Skeletal muscle cell (primary cell): ENCODE results near the gene C8A.

Experiments used
- DNase-seq: peaks from one replicate; pipeline ENCODE4 v3.0.0-alpha.2; 2010; ENCODE audit warnings: low read depth
- H3K4me3 ChIP-seq: 2 replicates; pipeline ENCODE4 v1.5.1; 2011; ENCODE audit warnings: low read depth, mild to moderate bottlenecking, control low read depth, low read length, moderate library complexity

Gene C8A

GRCh38 chr1:56917356-56917755 is 62.8 kb downstream of the C8A start:
- no peak for DNase-seq
- H3K4me3 ChIP-seq = no peak overlapping the region

- peak; percentile 84 for DNase-seq
- H3K4me3 ChIP-seq = no peak overlapping the region
Observed at GRCh38 chr1:56920591-56921001, 66.0 kb downstream of the C8A start.

GRCh38 chr1:56921479-56921878 is 66.9 kb downstream of the C8A start:
- no peak for DNase-seq
- H3K4me3 ChIP-seq = no peak overlapping the region

- DNase-seq = no peak
- H3K4me3 ChIP-seq = no peak overlapping the region
Observed at GRCh38 chr1:56922070-56922469, 67.5 kb downstream of the C8A start.

- no peak for DNase-seq
- no peak overlapping the region for H3K4me3 ChIP-seq
Observed at GRCh38 chr1:56922507-56922906, 67.9 kb downstream of the C8A start.

GRCh38 chr1:56923201-56923600 is 68.6 kb downstream of the C8A start:
- no peak overlapping the region for H3K4me3 ChIP-seq
- no peak for DNase-seq

- DNase-seq = no peak
- no peak overlapping the region for H3K4me3 ChIP-seq
Observed at GRCh38 chr1:56924116-56924515, 69.5 kb downstream of the C8A start.

GRCh38 chr1:56925193-56925592 is 70.6 kb downstream of the C8A start:
- DNase-seq = no peak

GRCh38 chr1:56927171-56927570 is 72.6 kb downstream of the C8A start:
- no peak overlapping the region for H3K4me3 ChIP-seq
- no peak for DNase-seq

More at GRCh38 chr1:56925193-56925592, 70.6 kb downstream of the C8A start:
- no peak overlapping the region for H3K4me3 ChIP-seq

- no peak overlapping the region for H3K4me3 ChIP-seq
- no peak for DNase-seq
Observed at GRCh38 chr1:56927986-56928385, 73.4 kb downstream of the C8A start.

GRCh38 chr1:56929492-56929891 is 74.9 kb downstream of the C8A start:
- no peak overlapping the region for H3K4me3 ChIP-seq
- no peak for DNase-seq

- no peak overlapping the region for H3K4me3 ChIP-seq
- DNase-seq = no peak
Observed at GRCh38 chr1:56931211-56931610, 76.6 kb downstream of the C8A start.

- no peak overlapping the region for H3K4me3 ChIP-seq
- DNase-seq = no peak
Observed at GRCh38 chr1:56931686-56932085, 77.1 kb downstream of the C8A start.

GRCh38 chr1:56933161-56933560 is 78.6 kb downstream of the C8A start:
- no peak for DNase-seq
- H3K4me3 ChIP-seq = no peak overlapping the region

- no peak overlapping the region for H3K4me3 ChIP-seq
- DNase-seq = no peak
Observed at GRCh38 chr1:56933606-56934005, 79.0 kb downstream of the C8A start.

- no peak overlapping the region for H3K4me3 ChIP-seq
- peak; percentile 91 for DNase-seq
Observed at GRCh38 chr1:56934430-56935060, 79.9 kb downstream of the C8A start.

GRCh38 chr1:56938646-56939045 is 84.0 kb downstream of the C8A start:
- DNase-seq = no peak
- H3K4me3 ChIP-seq = no peak overlapping the region

- DNase-seq = no peak
- H3K4me3 ChIP-seq = no peak overlapping the region
Observed at GRCh38 chr1:56939209-56939608, 84.6 kb downstream of the C8A start.

GRCh38 chr1:56940039-56940438 is 85.4 kb downstream of the C8A start:
- H3K4me3 ChIP-seq = no peak overlapping the region
- no peak for DNase-seq

GRCh38 chr1:56948403-56949023 is 93.9 kb downstream of the C8A start:
- DNase-seq = no peak
- H3K4me3 ChIP-seq = no peak overlapping the region

- no peak for DNase-seq
- no peak overlapping the region for H3K4me3 ChIP-seq
Observed at GRCh38 chr1:56952501-56952900, 97.9 kb downstream of the C8A start.
